Parathyroid adenoma (tissue), 2 donors: Measurements from ENCODE around the gene KRTAP10-8.
"Not testable (repeated sequence)": the region's sequence is repeated elsewhere in the genome, so short reads cannot be mapped to it uniquely, and the experiment has no call there.

ENCODE experiments used
- H2AFZ ChIP-seq: fragments of 300-600 bp; sonication (generic); one replicate; pipeline ENCODE4 v1.7.0; 2017; ENCODE audit warnings: antibody characterized with exemption, mild to moderate bottlenecking
- H3K27ac ChIP-seq: fragments of 300-600 bp; sonication (generic); one replicate; pipeline ENCODE4 v1.7.0; 2017
- H3K27me3 ChIP-seq: fragments of 300-600 bp; sonication (generic); one replicate; pipeline ENCODE4 v1.7.0; 2017; ENCODE audit warnings: low read length; ENCODE audit not compliant: control insufficient read depth, insufficient read depth
- H3K36me3 ChIP-seq: fragments of 300-600 bp; sonication (generic); one replicate; pipeline ENCODE4 v1.7.0; 2017; ENCODE audit warnings: low read length; ENCODE audit not compliant: control insufficient read depth, insufficient read depth
- H3K4me1 ChIP-seq: fragments of 300-600 bp; sonication (generic); one replicate; pipeline ENCODE4 v1.7.0; 2017; ENCODE audit warnings: control low read depth
- H3K4me2 ChIP-seq: fragments of 300-600 bp; sonication (generic); one replicate; pipeline ENCODE4 v1.7.0; 2017; ENCODE audit warnings: low read length
- H3K4me3 ChIP-seq: fragments of 300-600 bp; sonication (generic); one replicate; pipeline ENCODE4 v1.7.0; 2017; ENCODE audit warnings: low read depth, low read length
- H3K79me2 ChIP-seq: fragments of 300-600 bp; sonication (generic); one replicate; pipeline ENCODE4 v1.7.0; 2017; ENCODE audit warnings: control low read depth
- H3K9ac ChIP-seq: fragments of 300-600 bp; sonication (generic); one replicate; pipeline ENCODE4 v1.7.0; 2017; ENCODE audit warnings: mild to moderate bottlenecking
- H3K9me3 ChIP-seq: fragments of 300-600 bp; sonication (generic); one replicate; pipeline ENCODE4 v1.7.0; 2017; ENCODE audit warnings: low read length; ENCODE audit not compliant: control insufficient read depth
- TF ChIP-seq, protein P1 (sequence below): fragments of 300-600 bp; sonication (generic); IDR thresholded peaks from one replicate; pipeline ENCODE4 v1.7.0; 2017; ENCODE audit warnings: antibody characterized with exemption, mild to moderate bottlenecking
- donor health status: primary hyperparathyroidism.

Gene KRTAP10-8

DNA sequence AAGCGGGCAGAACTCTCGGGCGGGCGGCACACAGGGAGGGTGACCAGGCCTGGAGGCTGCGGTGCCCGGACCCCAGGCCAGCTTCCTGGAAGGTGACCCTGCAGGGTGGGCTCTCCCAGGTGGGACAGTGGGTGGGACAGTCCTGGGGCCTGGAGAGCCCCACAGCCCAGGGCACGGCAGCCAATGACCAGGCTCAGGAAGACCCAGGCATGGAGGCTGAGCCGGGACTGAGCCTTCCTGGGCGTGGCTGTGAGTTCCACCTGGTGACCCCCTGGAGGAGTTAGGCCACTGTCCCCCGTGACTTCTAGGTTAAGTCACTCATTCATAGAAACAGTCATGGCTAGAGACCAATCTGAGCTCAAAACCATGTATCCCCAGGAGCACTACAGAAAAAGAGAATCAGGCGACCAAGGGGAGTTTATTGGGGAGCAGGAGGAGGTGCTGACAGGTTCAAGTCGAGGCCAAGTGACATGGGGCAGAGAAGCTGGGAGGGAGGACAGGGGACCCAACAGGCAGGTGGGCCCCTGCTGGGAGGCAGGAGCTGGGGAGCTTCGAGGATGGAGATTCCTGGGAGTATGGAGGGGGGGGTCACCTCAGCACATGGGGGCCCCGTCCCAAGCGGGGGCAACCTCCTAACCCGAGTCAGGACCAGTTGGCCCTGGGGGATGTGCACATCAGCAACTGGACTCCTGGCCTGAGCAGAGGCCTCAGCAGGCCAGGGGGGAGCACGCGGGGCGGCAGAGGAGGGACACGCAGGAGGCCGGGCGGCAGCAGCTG is 32.6 kb upstream of the KRTAP10-8 start:
- no peaks in the 10 kb centered on the region for H3K9me3 ChIP-seq

DNA sequence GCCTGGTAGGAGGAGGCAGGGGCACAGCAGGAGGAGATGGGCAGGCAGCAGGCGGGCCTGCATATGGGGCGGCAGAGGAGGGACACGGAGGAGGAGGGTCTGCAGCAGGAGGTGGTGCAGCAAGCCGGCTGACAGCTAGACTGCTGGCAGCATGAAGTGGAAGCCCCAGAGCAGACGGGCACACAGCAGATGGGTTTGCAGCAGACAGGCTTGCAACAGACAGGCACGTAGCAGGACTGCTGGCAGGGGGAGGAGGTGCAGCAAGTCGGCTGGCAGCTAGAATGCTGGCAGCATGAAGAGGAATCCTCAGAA is 32.1 kb upstream of the KRTAP10-8 start:
- no peaks in the 10 kb centered on the region for H3K4me1 ChIP-seq
- H3K4me3 ChIP-seq: no peak overlapping the region
- H3K36me3 ChIP-seq: no peaks in the 10 kb centered on the region
- H3K27me3 ChIP-seq: no peaks in the 10 kb centered on the region
- TF ChIP-seq, protein P1, sequence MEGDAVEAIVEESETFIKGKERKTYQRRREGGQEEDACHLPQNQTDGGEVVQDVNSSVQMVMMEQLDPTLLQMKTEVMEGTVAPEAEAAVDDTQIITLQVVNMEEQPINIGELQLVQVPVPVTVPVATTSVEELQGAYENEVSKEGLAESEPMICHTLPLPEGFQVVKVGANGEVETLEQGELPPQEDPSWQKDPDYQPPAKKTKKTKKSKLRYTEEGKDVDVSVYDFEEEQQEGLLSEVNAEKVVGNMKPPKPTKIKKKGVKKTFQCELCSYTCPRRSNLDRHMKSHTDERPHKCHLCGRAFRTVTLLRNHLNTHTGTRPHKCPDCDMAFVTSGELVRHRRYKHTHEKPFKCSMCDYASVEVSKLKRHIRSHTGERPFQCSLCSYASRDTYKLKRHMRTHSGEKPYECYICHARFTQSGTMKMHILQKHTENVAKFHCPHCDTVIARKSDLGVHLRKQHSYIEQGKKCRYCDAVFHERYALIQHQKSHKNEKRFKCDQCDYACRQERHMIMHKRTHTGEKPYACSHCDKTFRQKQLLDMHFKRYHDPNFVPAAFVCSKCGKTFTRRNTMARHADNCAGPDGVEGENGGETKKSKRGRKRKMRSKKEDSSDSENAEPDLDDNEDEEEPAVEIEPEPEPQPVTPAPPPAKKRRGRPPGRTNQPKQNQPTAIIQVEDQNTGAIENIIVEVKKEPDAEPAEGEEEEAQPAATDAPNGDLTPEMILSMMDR: no peak
- H3K9ac ChIP-seq: no peak overlapping the region
- H2AFZ ChIP-seq: no peak overlapping the region
- H3K27ac ChIP-seq: no peak overlapping the region
- no peak overlapping the region for H3K4me2 ChIP-seq
- H3K79me2 ChIP-seq: no peaks in the 10 kb centered on the region
- no peaks in the 10 kb centered on the region for H3K9me3 ChIP-seq

More for the DNA sequence above, 32.6 kb upstream of the KRTAP10-8 start:
- no peaks in the 10 kb centered on the region for H3K27me3 ChIP-seq
- no peak overlapping the region for H3K4me3 ChIP-seq
- H3K79me2 ChIP-seq: no peaks in the 10 kb centered on the region
- TF ChIP-seq, protein P1: no peak
- no peak overlapping the region for H3K4me2 ChIP-seq
- no peak overlapping the region for H3K9ac ChIP-seq
- no peak overlapping the region for H2AFZ ChIP-seq
- no peak overlapping the region for H3K27ac ChIP-seq
- no peaks in the 10 kb centered on the region for H3K4me1 ChIP-seq
- H3K36me3 ChIP-seq: no peaks in the 10 kb centered on the region

DNA sequence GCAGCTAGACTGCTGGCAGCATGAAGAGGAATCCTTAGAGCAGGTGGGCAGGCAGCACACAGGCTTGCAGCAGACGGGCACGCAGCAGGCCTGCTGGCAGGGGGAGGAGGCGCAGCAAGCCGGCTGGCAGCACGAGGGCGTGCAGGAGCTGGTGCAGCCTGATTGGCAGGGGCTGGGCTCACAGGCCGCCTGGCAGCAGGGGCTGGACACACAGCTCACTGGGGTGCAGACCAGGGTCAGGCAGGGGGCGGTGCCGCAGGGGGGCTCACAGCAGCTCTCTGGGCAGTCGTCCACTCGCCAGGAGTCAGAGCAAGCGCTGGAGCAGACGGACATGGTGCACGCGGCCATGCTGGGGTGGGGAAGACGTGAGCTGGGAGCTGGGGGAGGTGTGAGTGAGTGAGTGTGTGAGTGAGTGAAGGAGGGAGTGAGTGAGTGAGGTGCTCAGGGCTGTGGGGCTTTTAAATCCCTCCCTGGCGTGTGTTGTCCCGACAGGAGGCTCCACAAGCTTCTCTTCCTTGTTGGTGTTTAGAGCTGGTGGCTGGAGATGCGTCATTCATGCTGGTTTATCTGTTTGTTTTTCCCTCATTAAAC is 31.6 kb upstream of the KRTAP10-8 start, which contains the start of gene KRTAP10-5:
Gene KRTAP10-5 (minus strand): TSS at position 374 of the 591 bp plus-strand sequence. CDS start 26 bp downstream, at position 348.
- not testable (repeated sequence) for H3K9me3 ChIP-seq, H3K4me3 ChIP-seq, H2AFZ ChIP-seq, H3K27me3 ChIP-seq, H3K9ac ChIP-seq, H3K4me1 ChIP-seq, H3K36me3 ChIP-seq, H3K4me2 ChIP-seq, H3K27ac ChIP-seq, H3K79me2 ChIP-seq

DNA sequence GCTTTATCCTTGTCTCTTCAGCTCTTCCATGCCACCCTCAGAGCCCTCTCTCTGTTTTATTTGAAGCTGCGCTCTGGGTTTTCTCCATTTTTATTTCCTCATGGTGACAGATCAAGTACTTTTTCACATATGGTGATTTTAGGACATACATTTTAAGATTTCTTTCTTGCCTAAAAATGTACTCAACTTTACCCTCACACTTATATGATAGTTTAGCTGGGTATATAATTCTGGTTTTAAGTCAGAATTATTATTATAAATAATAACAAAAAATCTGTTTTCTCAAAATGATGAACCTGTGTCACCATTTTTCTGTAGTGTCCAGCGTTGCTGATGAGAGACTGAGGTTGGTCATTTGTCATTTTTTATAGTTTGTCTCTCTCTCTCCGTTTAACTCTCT is 30.7 kb upstream of the KRTAP10-8 start:
- Histone ChIP-seq H3K4me1 (no peaks in the 10 kb centered on the region), H3K27ac (no peak overlapping the region), H3K36me3 (no peaks in the 10 kb centered on the region), H3K79me2 (no peaks in the 10 kb centered on the region), H2AFZ (no peak overlapping the region), H3K9ac (no peak overlapping the region), H3K4me3 (no peak overlapping the region), H3K27me3 (no peaks in the 10 kb centered on the region), H3K4me2 (no peak overlapping the region), H3K9me3 (no peaks in the 10 kb centered on the region)
- TF ChIP-seq, protein P1: no peak

DNA sequence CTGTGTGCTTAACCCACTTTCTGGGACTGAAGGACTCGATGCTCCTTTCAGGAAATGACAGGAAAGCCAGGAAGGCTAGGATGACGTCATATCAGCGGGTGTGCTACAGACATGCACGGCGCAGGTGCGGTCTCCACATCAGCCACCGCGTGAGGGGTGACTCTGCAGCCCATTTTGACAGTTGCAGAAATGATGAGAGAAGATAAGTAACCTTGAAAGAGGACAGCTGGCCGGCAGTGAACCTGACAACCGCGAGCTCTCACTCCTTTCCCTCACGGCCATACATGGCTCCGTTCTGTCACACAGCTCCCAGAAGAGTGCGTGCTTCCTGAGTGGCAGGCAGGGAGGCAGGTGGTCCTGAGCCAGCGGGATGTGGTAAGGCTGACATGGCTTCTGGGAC is 29.8 kb upstream of the KRTAP10-8 start:
- Histone ChIP-seq H3K9me3 (no peaks in the 10 kb centered on the region), H3K27ac (no peak overlapping the region), H3K79me2 (no peaks in the 10 kb centered on the region), H3K4me1 (no peaks in the 10 kb centered on the region), H3K4me2 (no peak overlapping the region), H3K27me3 (no peaks in the 10 kb centered on the region), H3K36me3 (no peaks in the 10 kb centered on the region), H3K9ac (no peak overlapping the region), H3K4me3 (no peak overlapping the region), H2AFZ (no peak overlapping the region)
- TF ChIP-seq, protein P1: no peak
